Measurements from ENCODE around the gene TJP1. TPM values are rescaled to one million over a fixed set of nuclear protein-coding genes. Genes with fewer than 3 reads are reported as not detected.

The TJP1 gene
- total RNA-seq, 1 experiment from 2014 or later = 129 TPM

DNA sequence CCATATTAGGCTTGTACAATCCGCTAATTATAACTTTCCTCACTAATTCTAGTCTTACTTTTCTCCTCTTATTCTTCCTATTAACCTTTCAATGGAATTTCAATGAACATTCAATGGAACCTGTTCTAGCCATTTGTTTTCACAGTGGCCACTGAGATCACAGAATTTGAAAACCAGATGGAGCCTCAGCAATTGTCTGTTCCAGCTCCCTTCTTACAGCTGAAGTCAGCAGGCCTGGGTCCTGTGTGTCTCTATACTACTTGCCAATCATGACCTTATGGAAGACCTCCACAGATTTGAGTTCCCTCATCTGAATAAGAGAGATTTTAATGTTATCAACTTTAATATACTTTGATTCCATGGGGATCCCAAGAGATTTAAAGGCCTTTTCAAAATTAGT is 36.6 kb downstream of the TJP1 start:
- peaks cover 14% of the 10 kb centered on the region for H3K9me3 Mint-ChIP-seq
- no peak for ATAC-seq
- no peaks in the 10 kb centered on the region for H3K27me3 Mint-ChIP-seq (ENCODE audit: low read depth)
- ChIA-PET CTCF (interaction anchor here (1.0 to 2.2 kb wide), 2 partner anchors 139 to 140 kb away, joined by 4 to 8 read pairs; no protein-coding TSS in a partner anchor), POLR2A (no interaction called here)
- H3K4me1 Mint-ChIP-seq = peaks cover 30% of the 10 kb centered on the region
- peaks cover 20% of the 10 kb centered on the region for H3K36me3 Mint-ChIP-seq
- peak overlapping the region; percentile 54 for H3K27ac Mint-ChIP-seq
- DNase-seq (ENCODE audit: low spot score) = no peak
- no peak overlapping the region for H3K4me3 Mint-ChIP-seq
- TF ChIP-seq CREB1 (CRISPR knock-in tag; IDR thresholded peaks at IDR 0.05) (no peak), MLX (CRISPR knock-in tag; IDR thresholded peaks at IDR 0.05) (no peak), TEAD1 (CRISPR knock-in tag; IDR thresholded peaks at IDR 0.05) (no peak), ZNF232 (CRISPR knock-in tag; IDR thresholded peaks at IDR 0.05) (no peak), RORB (CRISPR knock-in tag; IDR thresholded peaks at IDR 0.05) (no peak), FOXK1 (CRISPR knock-in tag; IDR thresholded peaks at IDR 0.05) (no peak), HMGA2 (CRISPR knock-in tag; IDR thresholded peaks at IDR 0.05) (no peak)
- TF ChIP-seq, protein P1, sequence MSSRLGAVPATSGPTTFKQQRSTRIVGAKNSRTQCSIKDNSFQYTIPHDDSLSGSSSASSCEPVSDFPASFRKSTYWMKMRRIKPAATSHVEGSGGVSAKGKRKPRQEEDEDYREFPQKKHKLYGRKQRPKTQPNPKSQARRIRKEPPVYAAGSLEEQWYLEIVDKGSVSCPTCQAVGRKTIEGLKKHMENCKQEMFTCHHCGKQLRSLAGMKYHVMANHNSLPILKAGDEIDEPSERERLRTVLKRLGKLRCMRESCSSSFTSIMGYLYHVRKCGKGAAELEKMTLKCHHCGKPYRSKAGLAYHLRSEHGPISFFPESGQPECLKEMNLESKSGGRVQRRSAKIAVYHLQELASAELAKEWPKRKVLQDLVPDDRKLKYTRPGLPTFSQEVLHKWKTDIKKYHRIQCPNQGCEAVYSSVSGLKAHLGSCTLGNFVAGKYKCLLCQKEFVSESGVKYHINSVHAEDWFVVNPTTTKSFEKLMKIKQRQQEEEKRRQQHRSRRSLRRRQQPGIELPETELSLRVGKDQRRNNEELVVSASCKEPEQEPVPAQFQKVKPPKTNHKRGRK (CRISPR knock-in tag; IDR thresholded peaks at IDR 0.05; ENCODE audit: borderline replicate concordance) = no peak
- TF ChIP-seq, protein P2, sequence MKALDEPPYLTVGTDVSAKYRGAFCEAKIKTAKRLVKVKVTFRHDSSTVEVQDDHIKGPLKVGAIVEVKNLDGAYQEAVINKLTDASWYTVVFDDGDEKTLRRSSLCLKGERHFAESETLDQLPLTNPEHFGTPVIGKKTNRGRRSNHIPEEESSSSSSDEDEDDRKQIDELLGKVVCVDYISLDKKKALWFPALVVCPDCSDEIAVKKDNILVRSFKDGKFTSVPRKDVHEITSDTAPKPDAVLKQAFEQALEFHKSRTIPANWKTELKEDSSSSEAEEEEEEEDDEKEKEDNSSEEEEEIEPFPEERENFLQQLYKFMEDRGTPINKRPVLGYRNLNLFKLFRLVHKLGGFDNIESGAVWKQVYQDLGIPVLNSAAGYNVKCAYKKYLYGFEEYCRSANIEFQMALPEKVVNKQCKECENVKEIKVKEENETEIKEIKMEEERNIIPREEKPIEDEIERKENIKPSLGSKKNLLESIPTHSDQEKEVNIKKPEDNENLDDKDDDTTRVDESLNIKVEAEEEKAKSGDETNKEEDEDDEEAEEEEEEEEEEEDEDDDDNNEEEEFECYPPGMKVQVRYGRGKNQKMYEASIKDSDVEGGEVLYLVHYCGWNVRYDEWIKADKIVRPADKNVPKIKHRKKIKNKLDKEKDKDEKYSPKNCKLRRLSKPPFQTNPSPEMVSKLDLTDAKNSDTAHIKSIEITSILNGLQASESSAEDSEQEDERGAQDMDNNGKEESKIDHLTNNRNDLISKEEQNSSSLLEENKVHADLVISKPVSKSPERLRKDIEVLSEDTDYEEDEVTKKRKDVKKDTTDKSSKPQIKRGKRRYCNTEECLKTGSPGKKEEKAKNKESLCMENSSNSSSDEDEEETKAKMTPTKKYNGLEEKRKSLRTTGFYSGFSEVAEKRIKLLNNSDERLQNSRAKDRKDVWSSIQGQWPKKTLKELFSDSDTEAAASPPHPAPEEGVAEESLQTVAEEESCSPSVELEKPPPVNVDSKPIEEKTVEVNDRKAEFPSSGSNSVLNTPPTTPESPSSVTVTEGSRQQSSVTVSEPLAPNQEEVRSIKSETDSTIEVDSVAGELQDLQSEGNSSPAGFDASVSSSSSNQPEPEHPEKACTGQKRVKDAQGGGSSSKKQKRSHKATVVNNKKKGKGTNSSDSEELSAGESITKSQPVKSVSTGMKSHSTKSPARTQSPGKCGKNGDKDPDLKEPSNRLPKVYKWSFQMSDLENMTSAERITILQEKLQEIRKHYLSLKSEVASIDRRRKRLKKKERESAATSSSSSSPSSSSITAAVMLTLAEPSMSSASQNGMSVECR (CRISPR knock-in tag; IDR thresholded peaks at IDR 0.05; ENCODE audit: borderline replicate concordance) = no peak

GRCh38 chr15:29785136-29785535 is 37.1 kb downstream of the TJP1 start:
- no peak for ATAC-seq
- Mint-ChIP-seq H3K9me3 (peaks cover 19% of the 10 kb centered on the region), H3K4me3 (no peak overlapping the region), H3K4me1 (peaks cover 30% of the 10 kb centered on the region), H3K27ac (no peak overlapping the region), H3K27me3 (ENCODE audit: low read depth) (no peaks in the 10 kb centered on the region), H3K36me3 (peaks cover 25% of the 10 kb centered on the region)
- POLR2A ChIA-PET = no interaction called here
- no peak for DNase-seq (ENCODE audit: low spot score)
- CTCF ChIA-PET = interaction anchor here (1.0 to 2.2 kb wide), 2 partner anchors 139 to 141 kb away, joined by 4 to 8 read pairs; no protein-coding TSS in a partner anchor
- no peak for TF ChIP-seq ATF1 (CRISPR knock-in tag; IDR thresholded peaks at IDR 0.05)
- no peak for TF ChIP-seq NR1H2 (CRISPR knock-in tag; IDR thresholded peaks at IDR 0.05)
- TF ChIP-seq, protein P1 (CRISPR knock-in tag; IDR thresholded peaks at IDR 0.05; ENCODE audit: borderline replicate concordance) = no peak
- no peak for TF ChIP-seq NFYB (CRISPR knock-in tag; conservative IDR thresholded peaks at IDR 0.05; ENCODE audit: low read depth)
- no peak for TF ChIP-seq CREM (CRISPR knock-in tag; IDR thresholded peaks at IDR 0.05)
- TF ChIP-seq, protein P3, sequence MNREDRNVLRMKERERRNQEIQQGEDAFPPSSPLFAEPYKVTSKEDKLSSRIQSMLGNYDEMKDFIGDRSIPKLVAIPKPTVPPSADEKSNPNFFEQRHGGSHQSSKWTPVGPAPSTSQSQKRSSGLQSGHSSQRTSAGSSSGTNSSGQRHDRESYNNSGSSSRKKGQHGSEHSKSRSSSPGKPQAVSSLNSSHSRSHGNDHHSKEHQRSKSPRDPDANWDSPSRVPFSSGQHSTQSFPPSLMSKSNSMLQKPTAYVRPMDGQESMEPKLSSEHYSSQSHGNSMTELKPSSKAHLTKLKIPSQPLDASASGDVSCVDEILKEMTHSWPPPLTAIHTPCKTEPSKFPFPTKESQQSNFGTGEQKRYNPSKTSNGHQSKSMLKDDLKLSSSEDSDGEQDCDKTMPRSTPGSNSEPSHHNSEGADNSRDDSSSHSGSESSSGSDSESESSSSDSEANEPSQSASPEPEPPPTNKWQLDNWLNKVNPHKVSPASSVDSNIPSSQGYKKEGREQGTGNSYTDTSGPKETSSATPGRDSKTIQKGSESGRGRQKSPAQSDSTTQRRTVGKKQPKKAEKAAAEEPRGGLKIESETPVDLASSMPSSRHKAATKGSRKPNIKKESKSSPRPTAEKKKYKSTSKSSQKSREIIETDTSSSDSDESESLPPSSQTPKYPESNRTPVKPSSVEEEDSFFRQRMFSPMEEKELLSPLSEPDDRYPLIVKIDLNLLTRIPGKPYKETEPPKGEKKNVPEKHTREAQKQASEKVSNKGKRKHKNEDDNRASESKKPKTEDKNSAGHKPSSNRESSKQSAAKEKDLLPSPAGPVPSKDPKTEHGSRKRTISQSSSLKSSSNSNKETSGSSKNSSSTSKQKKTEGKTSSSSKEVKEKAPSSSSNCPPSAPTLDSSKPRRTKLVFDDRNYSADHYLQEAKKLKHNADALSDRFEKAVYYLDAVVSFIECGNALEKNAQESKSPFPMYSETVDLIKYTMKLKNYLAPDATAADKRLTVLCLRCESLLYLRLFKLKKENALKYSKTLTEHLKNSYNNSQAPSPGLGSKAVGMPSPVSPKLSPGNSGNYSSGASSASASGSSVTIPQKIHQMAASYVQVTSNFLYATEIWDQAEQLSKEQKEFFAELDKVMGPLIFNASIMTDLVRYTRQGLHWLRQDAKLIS (CRISPR knock-in tag; IDR thresholded peaks at IDR 0.05; ENCODE audit: borderline replicate concordance) = no peak
- TF ChIP-seq, protein P4, sequence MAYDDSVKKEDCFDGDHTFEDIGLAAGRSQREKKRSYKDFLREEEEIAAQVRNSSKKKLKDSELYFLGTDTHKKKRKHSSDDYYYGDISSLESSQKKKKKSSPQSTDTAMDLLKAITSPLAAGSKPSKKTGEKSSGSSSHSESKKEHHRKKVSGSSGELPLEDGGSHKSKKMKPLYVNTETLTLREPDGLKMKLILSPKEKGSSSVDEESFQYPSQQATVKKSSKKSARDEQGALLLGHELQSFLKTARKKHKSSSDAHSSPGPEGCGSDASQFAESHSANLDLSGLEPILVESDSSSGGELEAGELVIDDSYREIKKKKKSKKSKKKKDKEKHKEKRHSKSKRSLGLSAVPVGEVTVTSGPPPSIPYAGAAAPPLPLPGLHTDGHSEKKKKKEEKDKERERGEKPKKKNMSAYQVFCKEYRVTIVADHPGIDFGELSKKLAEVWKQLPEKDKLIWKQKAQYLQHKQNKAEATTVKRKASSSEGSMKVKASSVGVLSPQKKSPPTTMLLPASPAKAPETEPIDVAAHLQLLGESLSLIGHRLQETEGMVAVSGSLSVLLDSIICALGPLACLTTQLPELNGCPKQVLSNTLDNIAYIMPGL (CRISPR knock-in tag; IDR thresholded peaks at IDR 0.05) = no peak
- no peak for TF ChIP-seq HMGA2 (CRISPR knock-in tag; IDR thresholded peaks at IDR 0.05)
